22Rv1 (cell line): ENCODE measurements around the gene TMEM245.
"Not testable (repeated sequence)": the region's sequence is repeated elsewhere in the genome, so short reads cannot be mapped to it uniquely, and the experiment has no call there.

ENCODE experiments used
- H3K27ac ChIP-seq: fragments of 450-650 bp; 2 replicates; pipeline ENCODE4 v1.5.1; 2017
- ZFX ChIP-seq: fragments of 450-650 bp; IDR thresholded peaks from 2 replicates; pipeline ENCODE4 v1.6.1; 2017; ENCODE audit warnings: antibody characterized with exemption, borderline replicate concordance
- TF ChIP-seq, protein P1 (sequence below): fragments of 450-650 bp; IDR thresholded peaks from 2 replicates; pipeline ENCODE4 v1.5.1; 2017; ENCODE audit warnings: mild to moderate bottlenecking

TMEM245 gene

DNA sequence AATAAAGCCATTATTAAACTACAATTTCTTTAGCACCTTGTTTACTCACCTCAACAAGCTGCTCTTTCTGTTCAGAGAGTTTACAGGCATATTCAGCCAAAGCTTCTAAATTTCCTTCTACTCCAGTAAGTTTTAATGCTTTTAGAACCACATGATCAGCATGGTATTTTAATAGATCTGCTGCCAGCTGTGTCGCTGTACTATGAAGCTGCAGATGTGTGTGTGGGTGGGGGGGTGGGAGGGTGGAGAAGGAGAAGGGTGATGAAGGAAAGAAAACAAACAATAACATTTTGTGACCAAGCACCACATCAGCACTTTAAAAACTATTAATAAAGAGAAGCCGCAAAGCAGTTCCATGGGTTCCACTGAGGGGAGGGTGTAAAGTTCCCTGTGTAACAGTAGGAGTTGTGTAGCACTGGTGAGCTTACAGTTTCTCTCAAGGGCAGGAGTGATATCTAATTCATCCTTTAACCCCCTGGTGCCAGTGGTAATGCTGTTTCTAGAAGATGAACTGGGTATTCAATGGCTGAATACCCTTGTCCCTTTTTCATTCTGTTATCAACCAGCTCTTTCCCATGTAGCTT is 147.0 kb downstream of the TMEM245 start:
- TF ChIP-seq ZFX: no peak
- TF ChIP-seq, protein P1, sequence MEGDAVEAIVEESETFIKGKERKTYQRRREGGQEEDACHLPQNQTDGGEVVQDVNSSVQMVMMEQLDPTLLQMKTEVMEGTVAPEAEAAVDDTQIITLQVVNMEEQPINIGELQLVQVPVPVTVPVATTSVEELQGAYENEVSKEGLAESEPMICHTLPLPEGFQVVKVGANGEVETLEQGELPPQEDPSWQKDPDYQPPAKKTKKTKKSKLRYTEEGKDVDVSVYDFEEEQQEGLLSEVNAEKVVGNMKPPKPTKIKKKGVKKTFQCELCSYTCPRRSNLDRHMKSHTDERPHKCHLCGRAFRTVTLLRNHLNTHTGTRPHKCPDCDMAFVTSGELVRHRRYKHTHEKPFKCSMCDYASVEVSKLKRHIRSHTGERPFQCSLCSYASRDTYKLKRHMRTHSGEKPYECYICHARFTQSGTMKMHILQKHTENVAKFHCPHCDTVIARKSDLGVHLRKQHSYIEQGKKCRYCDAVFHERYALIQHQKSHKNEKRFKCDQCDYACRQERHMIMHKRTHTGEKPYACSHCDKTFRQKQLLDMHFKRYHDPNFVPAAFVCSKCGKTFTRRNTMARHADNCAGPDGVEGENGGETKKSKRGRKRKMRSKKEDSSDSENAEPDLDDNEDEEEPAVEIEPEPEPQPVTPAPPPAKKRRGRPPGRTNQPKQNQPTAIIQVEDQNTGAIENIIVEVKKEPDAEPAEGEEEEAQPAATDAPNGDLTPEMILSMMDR: no peak

DNA sequence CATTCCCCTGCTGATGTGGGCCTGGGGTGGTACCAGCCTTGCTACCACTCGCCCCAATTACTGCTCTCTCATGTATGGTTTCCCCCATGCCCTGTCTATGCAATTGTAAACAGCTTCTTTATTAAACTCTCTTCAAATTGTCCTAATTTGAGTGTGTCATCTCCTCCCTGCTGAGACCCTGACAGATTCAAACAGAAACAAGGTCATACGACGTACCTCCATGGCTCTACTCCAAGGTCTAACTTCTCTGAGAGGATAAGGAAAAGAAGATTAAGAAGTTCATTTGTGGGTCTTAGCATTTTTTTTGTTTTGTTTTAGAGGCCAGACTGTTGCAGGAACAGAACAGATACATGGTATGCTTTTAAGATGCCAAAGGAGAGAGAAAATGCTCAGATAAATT is 147.6 kb downstream of the TMEM245 start:
- no peak overlapping the region for H3K27ac ChIP-seq
- TF ChIP-seq, protein P1: no peak
- TF ChIP-seq ZFX: no peak

More for the DNA sequence above, 147.0 kb downstream of the TMEM245 start:
- H3K27ac ChIP-seq: no peak overlapping the region

DNA sequence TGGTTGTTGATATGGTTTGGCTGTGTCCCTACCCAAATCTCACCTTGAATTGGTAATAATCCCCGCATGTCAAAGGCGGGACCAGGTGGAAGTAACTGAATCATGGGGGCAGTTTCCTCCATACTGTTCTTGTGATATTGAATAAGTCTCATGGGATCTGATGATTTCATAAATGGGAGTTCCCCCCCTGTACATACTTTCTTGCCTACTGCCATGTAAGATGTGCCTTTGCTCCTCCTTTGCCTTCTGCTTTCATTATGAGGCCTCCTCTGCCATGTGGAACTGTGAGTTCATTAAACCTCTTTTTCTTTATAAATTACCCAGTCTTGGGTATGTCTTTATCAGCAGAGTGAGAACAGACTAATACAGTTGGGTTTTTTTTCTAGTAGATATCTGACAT is 148.4 kb downstream of the TMEM245 start:
- H3K27ac ChIP-seq: not testable (repeated sequence)

DNA sequence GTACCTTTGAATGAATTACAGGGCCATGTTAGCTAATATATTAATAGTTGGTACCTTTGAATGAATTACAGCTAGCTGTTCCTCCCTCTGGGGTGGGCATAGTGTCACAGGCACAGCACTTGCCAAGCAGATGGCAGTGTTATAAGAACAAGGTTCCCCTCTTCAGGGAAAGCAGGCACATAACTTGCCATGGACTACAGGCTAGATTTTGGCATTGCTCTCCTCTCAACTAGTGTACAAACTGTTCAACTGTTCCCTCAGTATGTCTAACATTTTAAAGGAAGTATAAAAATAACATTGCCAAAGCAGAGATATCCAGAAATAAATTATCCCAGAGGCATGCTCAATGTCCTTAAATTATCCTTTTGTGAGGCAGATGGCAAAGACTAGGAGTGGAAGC is 151.8 kb downstream of the TMEM245 start:
- TF ChIP-seq ZFX: no peak
- TF ChIP-seq, protein P1: no peak
- no peak overlapping the region for H3K27ac ChIP-seq
